ENCODE results near the gene RPS6KB1.
"Not testable (repeated sequence)": the region's sequence is repeated elsewhere in the genome, so short reads cannot be mapped to it uniquely, and the experiment has no call there.

The RPS6KB1 gene

GRCh38 chr17:59963738-59964481 lies 71.0 kb downstream of the RPS6KB1 start:
- Histone ChIP-seq H3K9me3 (ENCODE audit: control insufficient read depth, insufficient read depth, low read length) (no peaks in the 10 kb centered on the region), H3K79me2 (ENCODE audit: control insufficient read depth, low read length) (peaks cover 19% of the 10 kb centered on the region), H3K4me2 (ENCODE audit: low read length) (peak overlapping the region; percentile 77), H3F3A (ENCODE audit: control insufficient read depth, insufficient read depth) (peaks cover 4% of the 10 kb centered on the region; the same call in 1 of the 2 replicates), H3K27ac (ENCODE audit: low read depth, low read length) (peak overlapping the region; percentile 63), H3K4me3 (ENCODE audit: low read length) (peak overlapping the region; percentile 95), H4K20me1 (ENCODE audit: control insufficient read depth, insufficient read depth, low read depth, low read length) (no peaks in the 10 kb centered on the region), H3K4me1 (ENCODE audit: control insufficient read depth, low read length) (peaks cover 19% of the 10 kb centered on the region), H3K9me2 (replicated peaks; ENCODE audit: control insufficient read depth, low read length) (no peaks in the 10 kb centered on the region), H3K36me3 (ENCODE audit: control insufficient read depth, low read length) (peaks cover 22% of the 10 kb centered on the region), H3K27me3 (ENCODE audit: control insufficient read depth, low read length) (no peaks in the 10 kb centered on the region)
- no peak for TF ChIP-seq CTCF (IDR thresholded peaks at IDR 0.05; ENCODE audit: low read depth, low read length, poor library complexity, severe bottlenecking)
- no peak for TF ChIP-seq EZH2phosphoT487 (IDR thresholded peaks at IDR 0.05; ENCODE audit: borderline replicate concordance, low read length)

- Histone ChIP-seq H3K79me2 (ENCODE audit: control insufficient read depth, low read length) (peaks cover 19% of the 10 kb centered on the region), H3K4me3 (ENCODE audit: low read length) (peak within 1 kb of the TSS; percentile 95), H3K4me2 (ENCODE audit: low read length) (peak within 1 kb of the TSS; percentile 77), H3K27ac (ENCODE audit: low read depth, low read length) (peak within 1 kb of the TSS; percentile 63), H4K20me1 (ENCODE audit: control insufficient read depth, insufficient read depth, low read depth, low read length) (no peaks in the 10 kb centered on the region), H3K9me2 (replicated peaks; ENCODE audit: control insufficient read depth, low read length) (no peaks in the 10 kb centered on the region), H3K9me3 (ENCODE audit: control insufficient read depth, insufficient read depth, low read length) (no peaks in the 10 kb centered on the region), H3K27me3 (ENCODE audit: control insufficient read depth, low read length) (no peaks in the 10 kb centered on the region), H3K36me3 (ENCODE audit: control insufficient read depth, low read length) (peaks cover 14% of the 10 kb centered on the region), H3K4me1 (ENCODE audit: control insufficient read depth, low read length) (peaks cover 19% of the 10 kb centered on the region), H3F3A (ENCODE audit: control insufficient read depth, insufficient read depth) (peaks cover 4% of the 10 kb centered on the region; the same call in 1 of the 2 replicates)
- TF ChIP-seq EZH2phosphoT487 (IDR thresholded peaks at IDR 0.05; ENCODE audit: borderline replicate concordance, low read length), result no peak
- TF ChIP-seq CTCF (IDR thresholded peaks at IDR 0.05; ENCODE audit: low read depth, low read length, poor library complexity, severe bottlenecking), result no peak
These were observed 71.8 kb downstream of the RPS6KB1 start, which contains the start of gene RNFT1 for GRCh38 chr17:59964482-59965328. Gene RNFT1 (minus strand): TSS chr17:59964740. CDS start chr17:59964663, 77 bp downstream.

GRCh38 chr17:59971771-59972170 lies 78.8 kb downstream of the RPS6KB1 start:
- H4K20me1 ChIP-seq (ENCODE audit: control insufficient read depth, insufficient read depth, low read depth, low read length); H3K4me1 ChIP-seq (ENCODE audit: control insufficient read depth, low read length); H3K36me3 ChIP-seq (ENCODE audit: control insufficient read depth, low read length); H3K27me3 ChIP-seq (ENCODE audit: control insufficient read depth, low read length); H3F3A ChIP-seq (ENCODE audit: control insufficient read depth, insufficient read depth); H3K9me2 ChIP-seq (replicated peaks; ENCODE audit: control insufficient read depth, low read length); H3K27ac ChIP-seq (ENCODE audit: low read depth, low read length); H3K9me3 ChIP-seq (ENCODE audit: control insufficient read depth, insufficient read depth, low read length); H3K4me2 ChIP-seq (ENCODE audit: low read length); H3K79me2 ChIP-seq (ENCODE audit: control insufficient read depth, low read length); H3K4me3 ChIP-seq (ENCODE audit: low read length): not testable (repeated sequence)

- no peak for TF ChIP-seq CTCF (IDR thresholded peaks at IDR 0.05; ENCODE audit: low read depth, low read length, poor library complexity, severe bottlenecking)
- no peak for TF ChIP-seq EZH2phosphoT487 (IDR thresholded peaks at IDR 0.05; ENCODE audit: borderline replicate concordance, low read length)
- H3K4me1 ChIP-seq (ENCODE audit: control insufficient read depth, low read length), result no peaks in the 10 kb centered on the region
These were observed 79.9 kb downstream of the RPS6KB1 start for GRCh38 chr17:59972778-59973177.

GRCh38 chr17:59973483-59973882 lies 80.6 kb downstream of the RPS6KB1 start:
- H4K20me1 ChIP-seq (ENCODE audit: control insufficient read depth, insufficient read depth, low read depth, low read length); H3K4me1 ChIP-seq (ENCODE audit: control insufficient read depth, low read length); H3K27ac ChIP-seq (ENCODE audit: low read depth, low read length); H3K79me2 ChIP-seq (ENCODE audit: control insufficient read depth, low read length); H3K9me3 ChIP-seq (ENCODE audit: control insufficient read depth, insufficient read depth, low read length); H3K4me3 ChIP-seq (ENCODE audit: low read length); H3K4me2 ChIP-seq (ENCODE audit: low read length); H3K36me3 ChIP-seq (ENCODE audit: control insufficient read depth, low read length); H3F3A ChIP-seq (ENCODE audit: control insufficient read depth, insufficient read depth); H3K9me2 ChIP-seq (replicated peaks; ENCODE audit: control insufficient read depth, low read length); H3K27me3 ChIP-seq (ENCODE audit: control insufficient read depth, low read length): not testable (repeated sequence)

More at GRCh38 chr17:59972778-59973177, 79.9 kb downstream of the RPS6KB1 start:
- H3K9me3 ChIP-seq (ENCODE audit: control insufficient read depth, insufficient read depth, low read length), result no peaks in the 10 kb centered on the region
- no peak overlapping the region for H3K4me3 ChIP-seq (ENCODE audit: low read length)
- H3K79me2 ChIP-seq (ENCODE audit: control insufficient read depth, low read length), result no peaks in the 10 kb centered on the region
- no peaks in the 10 kb centered on the region for H3K9me2 ChIP-seq (replicated peaks; ENCODE audit: control insufficient read depth, low read length)
- H3F3A ChIP-seq (ENCODE audit: control insufficient read depth, insufficient read depth), result no peaks in the 10 kb centered on the region
- H3K27ac ChIP-seq (ENCODE audit: low read depth, low read length), result no peak overlapping the region
- no peaks in the 10 kb centered on the region for H3K27me3 ChIP-seq (ENCODE audit: control insufficient read depth, low read length)
- H3K36me3 ChIP-seq (ENCODE audit: control insufficient read depth, low read length), result no peaks in the 10 kb centered on the region
- H3K4me2 ChIP-seq (ENCODE audit: low read length), result no peak overlapping the region
- H4K20me1 ChIP-seq (ENCODE audit: control insufficient read depth, insufficient read depth, low read depth, low read length), result no peaks in the 10 kb centered on the region

Data from DOHH2 (cell line).